Right lobe of liver (tissue), 6 donors: ENCODE data around the gene CDH13. TPM values are rescaled to one million over a fixed set of nuclear protein-coding genes. Genes with fewer than 3 reads are reported as not detected.

ENCODE experiments used
- ATAC-seq, 4 donors: fragments of 200-7000 bp; cut with Tn5 transposase; one replicate each; pipeline ENCODE4 v1.9.1; 2020; ENCODE audit warnings: mild to moderate bottlenecking in 4 of 4, moderate library complexity in 4 of 4
- DNase-seq, 3 donors: peaks; one replicate each; pipeline ENCODE4 v3.0.0-alpha.2; 2020
- H3K27ac ChIP-seq, 3 donors: fragments of 200-600 bp; one replicate each; pipeline ENCODE4 v1.8.0; 2022
- H3K27me3 ChIP-seq, 2 donors: fragments of 200-600 bp; one replicate each; pipeline ENCODE4 v1.8.0; 2022
- H3K36me3 ChIP-seq, 4 donors: fragments of 200-600 bp; sonication (generic) in 1 of 4; one replicate each; pipeline versions ENCODE4 v1.5.1 to v1.8.0; 2017 to 2022; ENCODE audit warnings: control low read depth in 1 of 4
- H3K4me1 ChIP-seq, 4 donors: fragments of 200-600 bp; sonication (generic) in 1 of 4; one replicate each; pipeline versions ENCODE4 v1.5.1 to v1.8.0; 2017 to 2022; ENCODE audit warnings: control low read depth in 1 of 4
- H3K4me3 ChIP-seq, 3 donors: fragments of 200-600 bp; one replicate each; pipeline ENCODE4 v1.8.0; 2022
- H3K9me3 ChIP-seq, 4 donors: fragments of 200-600 bp; sonication (generic) in 1 of 4; one replicate each; pipeline versions ENCODE4 v1.5.1 to v1.8.0; 2017 to 2022; ENCODE audit warnings: control low read depth in 1 of 4
- CTCF ChIP-seq, 4 donors: fragments of 200-600 bp in 3 of 4; fragments of 450-650 bp in 1 of 4; IDR thresholded peaks; one replicate each; pipeline versions ENCODE4 v1.5.1 to v1.8.0; 2016 to 2022; ENCODE audit warnings: antibody characterized with exemption in 4 of 4, mild to moderate bottlenecking in 2 of 4
- POLR2A ChIP-seq: fragments of 450-650 bp; IDR thresholded peaks from one replicate; pipeline ENCODE4 v1.6.1; 2017; ENCODE audit warnings: antibody characterized with exemption, mild to moderate bottlenecking
- WGBS: methylation state at CpG from one replicate; pipeline ENCODE4 v1.1.6; 2018; ENCODE audit warnings: low coverage, low lambda C conversion rate; ENCODE audit not compliant: insufficient coverage; ENCODE audit errors: missing lambda C conversion rate; 5-methylcytosine and 5-hydroxymethylcytosine counted together
- intact Hi-C, 2 donors: fragments of 100-400 bp; cut with DNase I; formaldehyde crosslinking; loops; one replicate each; pipeline versions ENCODE4 v1.11.2 to v1.14.1; 2022
- total RNA-seq, 6 experiments: library from RNA; depleted of rRNA in 2 of 6; stranded (reverse); fragments of >200 nt in 2 of 6; fragmentation: NEBNext Ultra II Directional in 3 of 6; extraction: Animal tissue kit (Norgen Biotek cat#: 25700) in 3 of 6; gene quantifications; one replicate each; pipeline versions ENCODE4 v1.1.0 to v1.2.4, GENCODE V29; 2016 to 2023
- donor health status: DM: no; HTN: yes; CAD: no.
- donor health status: DM: no; HTN: no; CAD: no.
- donor health status: DM: no; HTN: no; CAD: no.
- donor health status: DM: no; HTN: yes; CAD: no.
- donor health status: DM: no; HTN: yes; CAD: no.

The CDH13 gene
- total RNA-seq, 6 experiments from 2014 or later, result 0.13 to 4.6 (median 0.49) TPM

GRCh38 chr16:83762141-83762991 is 1135.6 kb downstream of the CDH13 start:
- H3K4me3 ChIP-seq, result no peak overlapping the region
- no peak overlapping the region for H3K27ac ChIP-seq
- DNase-seq (no peak), ATAC-seq (no peak)
- WGBS, result 42% methylated on average over 10 of the region's 11 CpGs
- no peaks in the 10 kb centered on the region for H3K36me3 ChIP-seq
- no peaks in the 10 kb centered on the region for H3K4me1 ChIP-seq
- intact Hi-C loops, result no loop called here
- no peak for TF ChIP-seq CTCF (IDR thresholded peaks at IDR 0.05)
- peaks cover 0 to 5% (median 0%) of the 10 kb centered on the region in 4 donors for H3K9me3 ChIP-seq
- H3K27me3 ChIP-seq, result no peaks in the 10 kb centered on the region

GRCh38 chr16:83762992-83763358 is 1136.2 kb downstream of the CDH13 start:
- no peak for TF ChIP-seq CTCF (IDR thresholded peaks at IDR 0.05)
- Histone ChIP-seq H3K27me3 (no peaks in the 10 kb centered on the region), H3K4me1 (no peaks in the 10 kb centered on the region), H3K27ac (no peak overlapping the region), H3K36me3 (no peaks in the 10 kb centered on the region), H3K4me3 (no peak overlapping the region), H3K9me3 (peaks cover 0 to 5% (median 0%) of the 10 kb centered on the region in 4 donors)
- WGBS, result 74% methylated on average over 5 of the region's 5 CpGs
- DNase-seq (no peak), ATAC-seq (no peak)
- intact Hi-C loops, result no loop called here

DNA sequence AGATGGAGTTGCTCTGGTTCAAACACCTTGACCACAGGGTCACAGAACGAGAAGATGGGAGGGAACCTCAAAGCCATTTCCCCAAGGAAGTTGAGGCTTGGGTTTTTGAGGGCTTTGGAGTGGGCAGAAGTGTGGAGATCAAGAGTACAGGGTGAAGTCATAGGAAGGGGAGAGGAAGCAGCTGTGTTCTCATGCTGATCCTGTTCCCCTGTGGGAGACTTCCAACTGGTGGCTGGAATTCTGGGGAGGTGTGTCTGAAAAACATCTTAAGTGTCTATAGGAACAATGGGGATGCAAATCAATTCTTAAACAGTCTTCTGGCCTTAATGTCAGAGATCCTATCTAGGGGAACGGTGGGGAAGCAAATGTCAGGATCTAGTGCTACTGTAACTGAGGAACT is 1142.2 kb downstream of the CDH13 start:
- Histone ChIP-seq H3K4me1 (no peaks in the 10 kb centered on the region), H3K36me3 (no peaks in the 10 kb centered on the region), H3K4me3 (no peak overlapping the region), H3K27ac (no peak overlapping the region), H3K27me3 (no peaks in the 10 kb centered on the region), H3K9me3 (no peaks in the 10 kb centered on the region)
- no peak for DNase-seq
- TF ChIP-seq CTCF (IDR thresholded peaks at IDR 0.05) (no peak), POLR2A (no peak)
- WGBS, result 14% methylated on average over 2 of the region's 2 CpGs
- peak in 1 of 4 donors; percentile 18 for ATAC-seq
- intact Hi-C loops, result no loop called here

GRCh38 chr16:83769397-83770008 is 1142.7 kb downstream of the CDH13 start:
- intact Hi-C loops, result no loop called here
- DNase-seq (no peak), ATAC-seq (peak in 2 of 4 donors; percentile 20 to 49)
- no peaks in the 10 kb centered on the region for H3K4me1 ChIP-seq
- H3K4me3 ChIP-seq, result no peak overlapping the region
- no peak overlapping the region for H3K27ac ChIP-seq
- no peaks in the 10 kb centered on the region for H3K9me3 ChIP-seq
- H3K27me3 ChIP-seq, result no peaks in the 10 kb centered on the region
- H3K36me3 ChIP-seq, result no peaks in the 10 kb centered on the region
- 40% methylated on average over 4 of the region's 5 CpGs for WGBS
- TF ChIP-seq CTCF (IDR thresholded peaks at IDR 0.05) (no peak), POLR2A (no peak)
